ENCODE data around the gene FMN2.

GRCh38 chr1:240495601-240496000, 403.9 kb downstream of the FMN2 start:
- TF ChIP-seq CTCF (IDR thresholded peaks at IDR 0.05) (no peak), POLR2A (IDR thresholded peaks at IDR 0.05) (no peak)
